IMR-90 (cell line): Measurements from ENCODE around the gene SNX2. TPM values are rescaled to one million over a fixed set of nuclear protein-coding genes. Genes with fewer than 3 reads are reported as not detected.

ENCODE experiments used
- ATAC-seq: fragments of 200-7000 bp; cut with Tn5 transposase; 2 replicates; pipeline ENCODE4 v1.9.1; 2020; ENCODE audit warnings: low read depth, mild to moderate bottlenecking, moderate library complexity
- BruUV-seq: library from RNA; stranded (reverse); fragments of 400-500 nt; replicated peaks from 2 replicates; lab custom pipeline; 2021; lab: Mats Ljungman, UMichigan
- CTCF ChIA-PET: fragments of 300-600 bp; formaldehyde crosslinking; extraction: SDS; loops from one replicate; lab custom pipeline; 2021; ENCODE audit warnings: antibody characterized with exemption; lab: Yijun Ruan, JAX
- POLR2A ChIA-PET: fragments of 300-600 bp; sonication (Branson Sonifier 250); formaldehyde crosslinking; loops from one replicate; lab custom pipeline; 2022; ENCODE audit warnings: antibody characterized with exemption; ENCODE audit not compliant: unreplicated experiment; lab: Charles Lee
- DNase-seq: peaks from one replicate; pipeline ENCODE4 v3.0.0; 2013
- H2AFZ ChIP-seq: replicated peaks from 2 replicates; pipeline ENCODE3; 2013; ENCODE audit warnings: low read length, mild to moderate bottlenecking; ENCODE audit not compliant: poor library complexity
- H2AK5ac ChIP-seq: 2 replicates; pipeline ENCODE4 v1.6.1; 2013; ENCODE audit warnings: low read depth, low read length, inconsistent platforms
- H2AK9ac ChIP-seq: replicated peaks from 2 replicates; pipeline ENCODE3; 2013; ENCODE audit warnings: mild to moderate bottlenecking, low read depth, low read length, moderate library complexity; ENCODE audit not compliant: poor library complexity
- H2BK120ac ChIP-seq: 2 replicates; pipeline ENCODE4 v1.6.1; 2013; ENCODE audit warnings: low read depth, low read length, inconsistent platforms
- H2BK15ac ChIP-seq: 3 replicates; pipeline ENCODE4 v1.6.1; 2013; ENCODE audit warnings: low read depth, low read length, inconsistent platforms
- H2BK20ac ChIP-seq: 2 replicates; pipeline ENCODE4 v1.6.1; 2013; ENCODE audit warnings: low read depth, mild to moderate bottlenecking, inconsistent platforms, low read length, moderate library complexity
- H2BK5ac ChIP-seq: 2 replicates; pipeline ENCODE4 v1.6.1; 2013; ENCODE audit warnings: mild to moderate bottlenecking, low read depth, low read length, inconsistent platforms; ENCODE audit not compliant: poor library complexity, severe bottlenecking
- H3K14ac ChIP-seq: replicated peaks from 2 replicates; pipeline ENCODE4 v1.6.1; 2013; ENCODE audit warnings: low read depth, low read length, inconsistent platforms
- H3K18ac ChIP-seq: 2 replicates; pipeline ENCODE4 v1.6.1; 2013; ENCODE audit warnings: low read depth, low read length, control low read depth
- H3K23ac ChIP-seq: 2 replicates; pipeline ENCODE4 v1.6.1; 2013; ENCODE audit warnings: low read depth, low read length, inconsistent platforms
- H3K27ac ChIP-seq: 2 replicates; pipeline ENCODE4 v1.5.1; 2013; ENCODE audit warnings: mild to moderate bottlenecking, control low read depth, low read length; ENCODE audit not compliant: insufficient read depth
- H3K27me3 ChIP-seq: 2 replicates; pipeline ENCODE4 v1.6.1; 2013; ENCODE audit warnings: low read length; ENCODE audit not compliant: control insufficient read depth, insufficient read depth
- H3K36me3 ChIP-seq: 2 replicates; pipeline ENCODE4 v1.6.1; 2013; ENCODE audit warnings: low read length, mixed read lengths; ENCODE audit not compliant: control insufficient read depth, insufficient read depth
- H3K4ac ChIP-seq: 2 replicates; pipeline ENCODE4 v1.6.1; 2013; ENCODE audit warnings: low read depth, low read length, inconsistent platforms
- H3K4me1 ChIP-seq: 2 replicates; pipeline ENCODE4 v1.6.1; 2013; ENCODE audit warnings: low read length, mixed read lengths; ENCODE audit not compliant: control insufficient read depth, insufficient read depth
- H3K4me2 ChIP-seq: 2 replicates; pipeline ENCODE4 v1.6.1; 2013; ENCODE audit warnings: low read depth, mild to moderate bottlenecking, control low read depth, low read length, moderate library complexity
- H3K4me3 ChIP-seq: 2 replicates; pipeline ENCODE4 v1.5.1; 2013; ENCODE audit warnings: low read depth, mild to moderate bottlenecking, control low read depth, low read length, moderate library complexity; ENCODE audit not compliant: insufficient read depth
- H3K56ac ChIP-seq: 2 replicates; pipeline ENCODE4 v1.6.1; 2013; ENCODE audit warnings: low read length, inconsistent platforms; ENCODE audit not compliant: insufficient read depth; ENCODE audit errors: extremely low read depth
- H3K79me1 ChIP-seq, 2 experiments: 2 replicates each; pipeline ENCODE4 v1.6.1; 2013; ENCODE audit warnings: low read length in 2 of 2, inconsistent platforms in 1 of 2, low read depth in 1 of 2
- H3K9ac ChIP-seq: 2 replicates; pipeline ENCODE4 v1.6.1; 2013; ENCODE audit warnings: low read depth, low read length, control low read depth
- H3K9me1 ChIP-seq: 2 replicates; pipeline ENCODE4 v1.6.1; 2013; ENCODE audit warnings: low read length, inconsistent platforms; ENCODE audit not compliant: insufficient read depth
- H3K9me3 ChIP-seq: 2 replicates; pipeline ENCODE4 v1.6.1; 2013; ENCODE audit warnings: low read length; ENCODE audit not compliant: control insufficient read depth, insufficient read depth
- H4K20me1 ChIP-seq: 2 replicates; pipeline ENCODE4 v1.6.1; 2013; ENCODE audit warnings: low read length, inconsistent platforms; ENCODE audit not compliant: insufficient read depth
- H4K5ac ChIP-seq: 2 replicates; pipeline ENCODE4 v1.6.1; 2013; ENCODE audit warnings: mild to moderate bottlenecking, low read depth, low read length, control low read depth
- H4K8ac ChIP-seq, 2 experiments: 2 replicates each; pipeline ENCODE4 v1.6.1; 2013; ENCODE audit warnings: low read depth in 2 of 2, low read length in 2 of 2, control low read depth in 1 of 2, inconsistent platforms in 1 of 2
- H4K91ac ChIP-seq: 2 replicates; pipeline ENCODE4 v1.6.1; 2013; ENCODE audit warnings: low read depth, low read length, inconsistent platforms; ENCODE audit not compliant: insufficient read depth
- CEBPB ChIP-seq: IDR thresholded peaks from 2 replicates; pipeline ENCODE4 v1.6.1; 2012; ENCODE audit warnings: low read depth, low read length, improper control_type of control experiment
- CHD1 ChIP-seq: IDR thresholded peaks from 2 replicates; pipeline ENCODE4 v1.6.1; 2012; ENCODE audit warnings: low read depth, low read length, improper control_type of control experiment
- CTCF ChIP-seq: conservative IDR thresholded peaks from 2 replicates; pipeline ENCODE4 v1.5.1; 2012; ENCODE audit warnings: mild to moderate bottlenecking, low read depth, low read length, improper control_type of control experiment
- RCOR1 ChIP-seq: IDR thresholded peaks from 2 replicates; pipeline ENCODE4 v1.6.1; 2012; ENCODE audit warnings: mild to moderate bottlenecking, low read length, improper control_type of control experiment; ENCODE audit not compliant: insufficient replicate concordance
- SMC3 ChIP-seq: fragments of 150-350 bp; IDR thresholded peaks from 2 replicates; pipeline ENCODE4 v1.6.1; 2016; ENCODE audit warnings: low read depth, mild to moderate bottlenecking, antibody characterized with exemption, low read length, moderate library complexity
- WGBS, 2 experiments: methylation state at CpG; one replicate each; pipeline versions ENCODE4 v1.1.5 to v1.1.7; 2013; ENCODE audit warnings: missing lambda C conversion rate in 2 of 2; ENCODE audit not compliant: insufficient read length in 1 of 2; ENCODE audit errors: extremely low coverage in 2 of 2; 5-methylcytosine and 5-hydroxymethylcytosine counted together
- dilution Hi-C: fragments of 300-500 bp; cut with HindIII; formaldehyde crosslinking; loops from one replicate; pipeline ENCODE4 v1.14.3; 2018; ENCODE audit warnings: low sequenced_read_pairs; ENCODE audit not compliant: unreplicated experiment
- in situ Hi-C: fragments of 300-500 bp; cut with MboI; formaldehyde crosslinking; loops from 3 replicates; pipeline ENCODE4 v1.14.3; 2019; ENCODE audit warnings: low sequenced_read_pairs, inconsistent platforms, mixed read lengths
- intact Hi-C: fragments of 100-400 bp; cut with micrococcal nuclease; formaldehyde crosslinking; loops from 2 replicates; pipeline ENCODE4 v1.10.0; 2022
- polyA plus RNA-seq, 3 experiments: library from polyadenylated mRNA; depleted of rRNA; stranded (reverse); fragments of >200 nt; gene quantifications; 2 replicates each; pipeline ENCODE4 v1.2.3, GENCODE V29; 2012; ENCODE audit warnings: low replicate concordance in 1 of 3
- total RNA-seq: library from RNA; depleted of rRNA; stranded (reverse); fragments of >200 nt; gene quantifications from 2 replicates; pipeline ENCODE4 v1.2.3, GENCODE V29; 2012
- TF ChIP-seq, protein P1 (sequence below): fragments of 150-350 bp; IDR thresholded peaks from 2 replicates; pipeline ENCODE4 v1.6.1; 2017; ENCODE audit warnings: mild to moderate bottlenecking, antibody characterized with exemption, low read length, low read depth

Gene SNX2
- total and polyA plus RNA-seq, 2 of the 4 experiments (the other 2 are of a cell fraction) = 26.3 to 52.9 TPM

GRCh38 chr5:122816756-122817155 is 41.9 kb downstream of the SNX2 start:
- CTCF ChIA-PET = no interaction called here
- no peak overlapping the region for H2BK120ac ChIP-seq
- in situ Hi-C loops = no loop called here
- no peak overlapping the region for H3K14ac ChIP-seq
- H3K36me3 ChIP-seq = peaks cover 2% of the 10 kb centered on the region; the same call in 1 of the 2 replicates
- intact Hi-C loops = loop anchor here (2.0 kb wide), 1 partner anchor 20 kb away; no protein-coding TSS in a partner anchor
- no peaks in the 10 kb centered on the region for H3K27me3 ChIP-seq
- no peak overlapping the region for H2BK15ac ChIP-seq
- H2BK5ac ChIP-seq = no peak overlapping the region
- TF ChIP-seq SMC3 (no peak), CHD1 (no peak), CTCF (no peak), CEBPB (no peak), RCOR1 (no peak)
- TF ChIP-seq, protein P1, sequence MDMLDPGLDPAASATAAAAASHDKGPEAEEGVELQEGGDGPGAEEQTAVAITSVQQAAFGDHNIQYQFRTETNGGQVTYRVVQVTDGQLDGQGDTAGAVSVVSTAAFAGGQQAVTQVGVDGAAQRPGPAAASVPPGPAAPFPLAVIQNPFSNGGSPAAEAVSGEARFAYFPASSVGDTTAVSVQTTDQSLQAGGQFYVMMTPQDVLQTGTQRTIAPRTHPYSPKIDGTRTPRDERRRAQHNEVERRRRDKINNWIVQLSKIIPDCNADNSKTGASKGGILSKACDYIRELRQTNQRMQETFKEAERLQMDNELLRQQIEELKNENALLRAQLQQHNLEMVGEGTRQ = no peak
- no peak overlapping the region for H3K9ac ChIP-seq
- no peaks in the 10 kb centered on the region for H4K20me1 ChIP-seq
- no peak overlapping the region for H2AK5ac ChIP-seq
- H4K5ac ChIP-seq = no peak overlapping the region
- no peaks in the 10 kb centered on the region for H3K9me3 ChIP-seq
- no peak overlapping the region for H3K27ac ChIP-seq
- no peaks in the 10 kb centered on the region for H3K9me1 ChIP-seq
- H3K56ac ChIP-seq = no peak overlapping the region
- no peak for ATAC-seq
- no peak for DNase-seq
- H3K23ac ChIP-seq = no peak overlapping the region
- H3K18ac ChIP-seq = no peak overlapping the region
- H3K4me2 ChIP-seq = no peak overlapping the region
- no TSS peak for BruUV-seq
- H2AK9ac ChIP-seq = no peak overlapping the region
- H4K8ac ChIP-seq = no peak overlapping the region
- 83% methylated on average over 4 of the region's 5 CpGs; no CpG with 5 or more reads in 1 of the 2 experiments for WGBS, 2 experiments
- POLR2A ChIA-PET = no interaction called here
- H2BK20ac ChIP-seq = no peak overlapping the region
- H3K4me3 ChIP-seq = no peak overlapping the region
- H3K79me1 ChIP-seq = no peaks in the 10 kb centered on the region
- H3K4me1 ChIP-seq = no peaks in the 10 kb centered on the region
- dilution Hi-C loops = no loop called here
- no peak overlapping the region for H2AFZ ChIP-seq
- no peak overlapping the region for H4K91ac ChIP-seq
- H3K4ac ChIP-seq = no peak overlapping the region
